Measurements from ENCODE around the gene P2RX7. TPM values are rescaled to one million over a fixed set of nuclear protein-coding genes. Genes with fewer than 3 reads are reported as not detected.
A peak's percentile ranks its signal among the peaks of the same experiment; 100 is the strongest.

The P2RX7 gene
- 1 to 10 TPM in 3 of 4 donors, under 1 TPM in 1; 0.73 to 1.1 (median 1.0) TPM for polyA plus RNA-seq (ENCODE audit: insufficient read length in 4 of 4)

- peak; percentile 24 to 33 (median 29) for DNase-seq (ENCODE audit: low read depth in 4 of 4, low spot score in 2 of 4)
These were observed at the start of gene P2RX7 for GRCh38 chr12:121132601-121133481. Gene P2RX7 (plus strand): TSS chr12:121132876. CDS start chr12:121132971, 95 bp downstream.

GRCh38 chr12:121084229-121084628, 48.4 kb upstream of the P2RX7 start:
- DNase-seq (ENCODE audit: low read depth in 4 of 4, low spot score in 2 of 4) = no peak

- no peak for DNase-seq (ENCODE audit: low read depth in 4 of 4, low spot score in 2 of 4)
These were observed 47.6 kb upstream of the P2RX7 start for GRCh38 chr12:121085069-121085468.

GRCh38 chr12:121085506-121086353, 46.9 kb upstream of the P2RX7 start:
- no peak for DNase-seq (ENCODE audit: low read depth in 4 of 4, low spot score in 2 of 4)

- DNase-seq (ENCODE audit: low read depth in 4 of 4, low spot score in 2 of 4) = no peak
These were observed 45.8 kb upstream of the P2RX7 start for GRCh38 chr12:121086781-121087295.

- no peak for DNase-seq (ENCODE audit: low read depth in 4 of 4, low spot score in 2 of 4)
These were observed 45.0 kb upstream of the P2RX7 start for GRCh38 chr12:121087467-121088194.

GRCh38 chr12:121088195-121088585, 44.5 kb upstream of the P2RX7 start:
- no peak for DNase-seq (ENCODE audit: low read depth in 4 of 4, low spot score in 2 of 4)

GRCh38 chr12:121089031-121089812, 43.5 kb upstream of the P2RX7 start:
- no peak for DNase-seq (ENCODE audit: low read depth in 4 of 4, low spot score in 2 of 4)

GRCh38 chr12:121089813-121090430, 42.8 kb upstream of the P2RX7 start:
- DNase-seq (ENCODE audit: low read depth in 4 of 4, low spot score in 2 of 4) = no peak

- no peak for DNase-seq (ENCODE audit: low read depth in 4 of 4, low spot score in 2 of 4)
These were observed 41.8 kb upstream of the P2RX7 start for GRCh38 chr12:121090586-121091514.

GRCh38 chr12:121092034-121092433, 40.6 kb upstream of the P2RX7 start:
- DNase-seq (ENCODE audit: low read depth in 4 of 4, low spot score in 2 of 4) = no peak

GRCh38 chr12:121093487-121093891, 39.2 kb upstream of the P2RX7 start:
- DNase-seq (ENCODE audit: low read depth in 4 of 4, low spot score in 2 of 4) = no peak

GRCh38 chr12:121095544-121096198, 37.0 kb upstream of the P2RX7 start:
- peak in 3 of 4 donors; percentile 25 to 37 (median 33) for DNase-seq (ENCODE audit: low read depth in 4 of 4, low spot score in 2 of 4)

- DNase-seq (ENCODE audit: low read depth in 4 of 4, low spot score in 2 of 4) = no peak
These were observed 36.4 kb upstream of the P2RX7 start for GRCh38 chr12:121096199-121096798.

GRCh38 chr12:121099779-121100178, 32.9 kb upstream of the P2RX7 start:
- DNase-seq (ENCODE audit: low read depth in 4 of 4, low spot score in 2 of 4) = no peak

GRCh38 chr12:121102307-121102706, 30.4 kb upstream of the P2RX7 start:
- no peak for DNase-seq (ENCODE audit: low read depth in 4 of 4, low spot score in 2 of 4)

GRCh38 chr12:121107681-121108080, 25.0 kb upstream of the P2RX7 start:
- no peak for DNase-seq (ENCODE audit: low read depth in 4 of 4, low spot score in 2 of 4)

All from left renal cortex interstitium (tissue), 4 donors.